AG04450 (cell line): ENCODE measurements around the gene DCTN2. TPM values are rescaled to one million over a fixed set of nuclear protein-coding genes. Genes with fewer than 3 reads are reported as not detected.
"Not testable (repeated sequence)": the region's sequence is repeated elsewhere in the genome, so short reads cannot be mapped to it uniquely, and the experiment has no call there.

Experiments
- CTCF ChIA-PET: fragments of 300-600, 350-600 bp; formaldehyde crosslinking; extraction: SDS; loops from one replicate; lab custom pipeline; 2022; ENCODE audit warnings: antibody characterized with exemption, inconsistent platforms; lab: Charles Lee
- POLR2A ChIA-PET: fragments of 350-600 bp; formaldehyde crosslinking; extraction: SDS; loops from one replicate; lab custom pipeline; 2021; ENCODE audit warnings: antibody characterized with exemption, inconsistent platforms; lab: Yijun Ruan, JAX
- DNase-seq: peaks from one replicate; pipeline ENCODE4 v3.0.0-alpha.2; 2011; ENCODE audit warnings: low read depth, low spot score
- H3K27ac ChIP-seq: one replicate; pipeline ENCODE4 v1.5.1; 2012; ENCODE audit warnings: low read depth, low read length, control low read depth
- H3K27me3 ChIP-seq: one replicate; pipeline ENCODE4 v1.6.0; 2012; ENCODE audit warnings: low read length; ENCODE audit not compliant: control insufficient read depth, insufficient read depth
- H3K4me3 ChIP-seq: 2 replicates; pipeline ENCODE4 v1.5.1; 2011; ENCODE audit warnings: mild to moderate bottlenecking, low read depth, low read length, control low read depth
- H3K9me3 ChIP-seq: 2 replicates; pipeline ENCODE4 v1.5.1; 2012; ENCODE audit warnings: low read length; ENCODE audit not compliant: control insufficient read depth, insufficient read depth
- polyA plus RNA-seq: library from polyadenylated mRNA; depleted of rRNA; stranded (reverse); fragments of >200 nt; gene quantifications from 2 replicates; pipeline ENCODE4 v1.2.3, GENCODE V29; 2011
- TF ChIP-seq, protein P1 (sequence below): IDR thresholded peaks from 2 replicates; pipeline ENCODE4 v1.5.1; 2011; ENCODE audit warnings: low read depth, low read length, control low read depth, inconsistent platforms

Gene DCTN2
- polyA plus RNA-seq, 1 experiment = 160 TPM

DNA sequence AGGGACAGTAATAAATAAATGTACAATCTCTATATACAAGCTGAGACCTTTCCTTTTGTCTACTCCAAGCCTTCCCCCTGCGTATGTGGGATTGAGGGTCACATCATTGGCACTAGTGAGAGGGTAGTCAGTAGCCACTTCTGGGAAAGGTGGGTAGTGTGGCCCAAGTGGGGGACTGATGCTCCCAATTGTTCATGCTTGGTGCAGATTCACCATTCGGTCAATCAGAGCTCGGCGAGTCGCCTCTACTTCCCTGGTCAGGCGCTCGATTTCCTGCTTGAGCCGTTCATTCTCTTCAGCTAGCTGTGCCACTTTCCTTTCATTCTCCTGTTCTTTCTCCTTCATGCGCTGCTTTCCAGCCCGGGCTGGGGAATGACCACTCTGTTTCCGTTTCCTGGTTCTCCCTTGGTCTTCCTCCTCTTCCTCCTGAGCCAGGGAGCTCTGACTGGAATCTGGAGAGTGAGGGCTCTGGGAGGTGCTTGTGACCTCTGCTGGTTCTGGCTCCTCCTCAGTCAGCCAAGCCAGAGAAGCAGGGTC, 30.3 kb downstream of the DCTN2 start:
- ChIA-PET CTCF (interaction anchor here (1.2 to 1.8 kb wide), 2 partner anchors 58 to 67 kb away, joined by 3 to 5 read pairs; no protein-coding TSS in a partner anchor), POLR2A (interaction anchor here (0.6 kb wide), 2 partner anchors 10 to 53 kb away, joined by 4 read pairs; no protein-coding TSS in a partner anchor)
- Histone ChIP-seq H3K4me3 (no peak overlapping the region), H3K27me3 (no peaks in the 10 kb centered on the region), H3K27ac (peak overlapping the region; percentile 4), H3K9me3 (peaks cover 5% of the 10 kb centered on the region; the same call in 1 of the 2 replicates)
- no peak for DNase-seq
- TF ChIP-seq, protein P1, sequence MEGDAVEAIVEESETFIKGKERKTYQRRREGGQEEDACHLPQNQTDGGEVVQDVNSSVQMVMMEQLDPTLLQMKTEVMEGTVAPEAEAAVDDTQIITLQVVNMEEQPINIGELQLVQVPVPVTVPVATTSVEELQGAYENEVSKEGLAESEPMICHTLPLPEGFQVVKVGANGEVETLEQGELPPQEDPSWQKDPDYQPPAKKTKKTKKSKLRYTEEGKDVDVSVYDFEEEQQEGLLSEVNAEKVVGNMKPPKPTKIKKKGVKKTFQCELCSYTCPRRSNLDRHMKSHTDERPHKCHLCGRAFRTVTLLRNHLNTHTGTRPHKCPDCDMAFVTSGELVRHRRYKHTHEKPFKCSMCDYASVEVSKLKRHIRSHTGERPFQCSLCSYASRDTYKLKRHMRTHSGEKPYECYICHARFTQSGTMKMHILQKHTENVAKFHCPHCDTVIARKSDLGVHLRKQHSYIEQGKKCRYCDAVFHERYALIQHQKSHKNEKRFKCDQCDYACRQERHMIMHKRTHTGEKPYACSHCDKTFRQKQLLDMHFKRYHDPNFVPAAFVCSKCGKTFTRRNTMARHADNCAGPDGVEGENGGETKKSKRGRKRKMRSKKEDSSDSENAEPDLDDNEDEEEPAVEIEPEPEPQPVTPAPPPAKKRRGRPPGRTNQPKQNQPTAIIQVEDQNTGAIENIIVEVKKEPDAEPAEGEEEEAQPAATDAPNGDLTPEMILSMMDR = no peak

- POLR2A ChIA-PET = interaction anchor here (0.6 kb wide), 2 partner anchors 10 to 52 kb away, joined by 4 read pairs; no protein-coding TSS in a partner anchor
- DNase-seq = no peak
- H3K27me3 ChIP-seq = no peaks in the 10 kb centered on the region
- CTCF ChIA-PET = interaction anchor here (1.2 kb wide), 1 partner anchor 67 kb away, joined by 3 read pairs; no protein-coding TSS in a partner anchor
- peak overlapping the region; percentile 47 for H3K27ac ChIP-seq
- TF ChIP-seq, protein P1 = no peak
- no peak overlapping the region for H3K4me3 ChIP-seq
- H3K9me3 ChIP-seq = peaks cover 5% of the 10 kb centered on the region; the same call in 1 of the 2 replicates
These were observed 31.0 kb downstream of the DCTN2 start for GRCh38 chr12:57515934-57516541.

GRCh38 chr12:57515408-57515933, 31.5 kb downstream of the DCTN2 start:
- no peak for DNase-seq
- peak overlapping the region; percentile 47 for H3K27ac ChIP-seq
- H3K9me3 ChIP-seq = peaks cover 5% of the 10 kb centered on the region; the same call in 1 of the 2 replicates
- H3K4me3 ChIP-seq = no peak overlapping the region
- TF ChIP-seq, protein P1 = no peak
- H3K27me3 ChIP-seq = no peaks in the 10 kb centered on the region
- CTCF ChIA-PET = interaction anchor here (1.2 kb wide), 1 partner anchor 68 kb away, joined by 3 read pairs; no protein-coding TSS in a partner anchor
- POLR2A ChIA-PET = no interaction called here

DNA sequence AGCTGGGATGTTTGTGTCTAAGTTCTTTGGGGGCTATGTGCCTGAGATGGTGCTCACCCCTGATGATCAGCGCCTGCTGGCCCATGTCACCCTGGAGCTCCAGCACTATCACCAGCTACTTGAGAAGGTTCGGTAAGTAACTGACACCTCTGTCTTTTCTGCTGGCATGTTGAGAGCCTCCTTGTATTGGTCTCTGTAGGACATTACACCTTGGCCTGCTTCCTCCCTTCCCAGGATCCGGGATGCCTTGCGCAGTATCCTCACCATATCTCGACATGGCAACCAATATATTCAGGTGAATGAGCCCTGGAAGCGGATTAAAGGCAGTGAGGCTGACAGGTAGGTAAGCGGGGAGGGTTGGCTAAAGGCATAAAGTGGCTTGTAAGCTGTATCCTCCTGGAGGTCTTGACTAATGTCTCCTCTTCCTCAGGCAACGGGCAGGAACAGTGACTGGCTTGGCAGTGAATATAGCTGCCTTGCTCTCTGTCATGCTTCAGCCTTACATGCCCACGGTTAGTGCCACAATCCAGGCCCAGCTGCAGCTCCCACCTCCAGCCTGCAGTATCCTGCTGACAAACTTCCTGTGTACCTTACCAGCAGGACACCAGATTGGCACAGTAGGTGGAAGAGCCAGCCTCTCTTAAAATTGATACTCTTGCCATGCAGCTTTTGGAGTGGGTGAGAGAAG, 32.1 kb downstream of the DCTN2 start:
- POLR2A ChIA-PET = no interaction called here
- Histone ChIP-seq H3K9me3 (peaks cover 2% of the 10 kb centered on the region; the same call in 1 of the 2 replicates), H3K4me3 (no peak overlapping the region), H3K27me3 (no peaks in the 10 kb centered on the region), H3K27ac (no peak overlapping the region)
- CTCF ChIA-PET = no interaction called here
- no peak for DNase-seq
- TF ChIP-seq, protein P1 = no peak

- not testable (repeated sequence) for H3K9me3 ChIP-seq, DNase-seq, H3K27ac ChIP-seq, H3K27me3 ChIP-seq, H3K4me3 ChIP-seq
- CTCF ChIA-PET = interaction anchor here (0.6 kb wide), 1 partner anchor 149 kb away, joined by 4 read pairs; no protein-coding TSS in a partner anchor
- POLR2A ChIA-PET = interaction anchor here (0.6 to 0.7 kb wide), 2 partner anchors 9 to 13 kb away, joined by 3 to 10 read pairs; no protein-coding TSS in a partner anchor
These were observed 32.7 kb downstream of the DCTN2 start for GRCh38 chr12:57514246-57514645.

GRCh38 chr12:57513677-57514076, 33.3 kb downstream of the DCTN2 start:
- H3K4me3 ChIP-seq, H3K9me3 ChIP-seq, H3K27me3 ChIP-seq, DNase-seq, H3K27ac ChIP-seq: not testable (repeated sequence)
- POLR2A ChIA-PET = interaction anchor here (0.6 to 0.7 kb wide), 2 partner anchors 9 to 13 kb away, joined by 3 to 10 read pairs; no protein-coding TSS in a partner anchor
- CTCF ChIA-PET = interaction anchor here (0.6 kb wide), 1 partner anchor 149 kb away, joined by 4 read pairs; no protein-coding TSS in a partner anchor
